Small intestine (tissue), 7 donors: ENCODE data around the gene DNPEP. TPM values are rescaled to one million over a fixed set of nuclear protein-coding genes. Genes with fewer than 3 reads are reported as not detected.

Experiments
- DNase-seq, 2 donors: peaks; one replicate each; pipeline versions ENCODE4 v3.0.0 to v3.0.0-alpha.2; 2013
- FAIRE-seq: peaks from 2 replicates; lab custom pipeline; 2012; peaks lifted over from hg19 to GRCh38; lab: Jason Lieb, UNC
- H3K27ac ChIP-seq, 3 donors: one replicate each; pipeline ENCODE4 v1.5.1; 2013; ENCODE audit warnings: low read length in 2 of 3, mild to moderate bottlenecking in 2 of 3, control low read depth in 1 of 3, inconsistent platforms in 1 of 3, low read depth in 1 of 3, moderate library complexity in 1 of 3
- H3K27me3 ChIP-seq, 3 donors: one replicate each; pipeline ENCODE4 v1.6.1; 2013; ENCODE audit warnings: low read length in 3 of 3, inconsistent platforms in 1 of 3; ENCODE audit not compliant: control insufficient read depth in 3 of 3, insufficient read depth in 3 of 3
- H3K36me3 ChIP-seq, 3 donors: one replicate each; pipeline ENCODE4 v1.6.1; 2013; ENCODE audit warnings: low read length in 3 of 3, inconsistent platforms in 1 of 3, low read depth in 1 of 3, mild to moderate bottlenecking in 1 of 3, moderate library complexity in 1 of 3; ENCODE audit not compliant: control insufficient read depth in 3 of 3, insufficient read depth in 2 of 3
- H3K4me1 ChIP-seq, 3 donors: one replicate each; pipeline ENCODE4 v1.6.1; 2013; ENCODE audit warnings: low read length in 2 of 3, inconsistent platforms in 1 of 3, low read depth in 1 of 3, mild to moderate bottlenecking in 1 of 3, moderate library complexity in 1 of 3; ENCODE audit not compliant: control insufficient read depth in 3 of 3, insufficient read depth in 2 of 3
- H3K4me3 ChIP-seq, 3 donors: one replicate each; pipeline ENCODE4 v1.5.1; 2013; ENCODE audit warnings: low read length in 3 of 3, control low read depth in 1 of 3, inconsistent platforms in 1 of 3, low read depth in 1 of 3, mild to moderate bottlenecking in 1 of 3, moderate library complexity in 1 of 3
- H3K9me3 ChIP-seq, 2 donors: one replicate each; pipeline ENCODE4 v1.6.1; 2013; ENCODE audit warnings: low read depth in 1 of 2, low read length in 1 of 2; ENCODE audit not compliant: control insufficient read depth in 2 of 2, insufficient read depth in 1 of 2
- WGBS, 3 donors: extraction: QIAGEN DNeasy Blood & Tissue Kit; methylation state at CpG; one replicate each; pipeline ENCODE4 v1.1.7; 2013; 5-methylcytosine and 5-hydroxymethylcytosine counted together
- polyA plus RNA-seq, 4 donors: library from polyadenylated mRNA; stranded (reverse) in 3 of 4; unstranded in 1 of 4; fragments of 200-250 nt in 3 of 4; fragments of 120-200 nt in 1 of 4; gene quantifications; one replicate each; pipeline versions ENCODE4 v1.2.1 to v1.2.3, GENCODE V29; 2013
- donor health status: healthy with polysubstance abuse.
- donor health status: control.
- donor health status: control.
- donor health status: Bipolar disorder and iron deficiency.
- donor health status: healthy.

DNPEP gene
- polyA plus RNA-seq, 4 donors = 98.2 to 200 (median 165) TPM

- peaks cover 0 to 75% (median 12%) of the 10 kb centered on the region in 3 donors for H3K27me3 ChIP-seq
- WGBS, 3 donors = 74 to 86% (median 82%) methylated on average over 5 of the region's 5 CpGs
- FAIRE-seq = no peak
These were observed 34.6 kb downstream of the DNPEP start for GRCh38 chr2:219353129-219353528.

GRCh38 chr2:219352448-219353023 is 35.2 kb downstream of the DNPEP start:
- 8 to 10% (median 9%) methylated on average over 5 of the region's 5 CpGs for WGBS, 3 donors
- H3K36me3 ChIP-seq = no peaks in the 10 kb centered on the region
- H3K4me1 ChIP-seq = no peaks in the 10 kb centered on the region
- DNase-seq (peak; percentile 65 to 72), FAIRE-seq (no peak)
- H3K27ac ChIP-seq = no peak overlapping the region
- H3K4me3 ChIP-seq = no peak overlapping the region
- H3K9me3 ChIP-seq = no peaks in the 10 kb centered on the region
- peaks cover 0 to 69% (median 6%) of the 10 kb centered on the region in 3 donors for H3K27me3 ChIP-seq

More at GRCh38 chr2:219353129-219353528, 34.6 kb downstream of the DNPEP start:
- Histone ChIP-seq H3K27ac (no peak overlapping the region), H3K4me1 (no peaks in the 10 kb centered on the region), H3K9me3 (no peaks in the 10 kb centered on the region), H3K36me3 (no peaks in the 10 kb centered on the region), H3K4me3 (no peak overlapping the region)
- no peak for DNase-seq

- Histone ChIP-seq H3K4me3 (no peak overlapping the region), H3K9me3 (no peaks in the 10 kb centered on the region), H3K36me3 (no peaks in the 10 kb centered on the region), H3K27me3 (peaks cover 0 to 60% (median 6%) of the 10 kb centered on the region in 3 donors), H3K27ac (no peak overlapping the region), H3K4me1 (no peaks in the 10 kb centered on the region)
- FAIRE-seq = no peak
- 36 to 54% (median 49%) methylated on average over 4 of the region's 4 CpGs for WGBS, 3 donors
- no peak for DNase-seq
These were observed 36.9 kb downstream of the DNPEP start for GRCh38 chr2:219350710-219351221.

- FAIRE-seq (no peak), DNase-seq (no peak)
- Histone ChIP-seq H3K36me3 (no peaks in the 10 kb centered on the region), H3K27me3 (peaks cover 0 to 57% (median 4%) of the 10 kb centered on the region in 3 donors), H3K4me3 (no peak overlapping the region), H3K27ac (no peak overlapping the region), H3K4me1 (no peaks in the 10 kb centered on the region), H3K9me3 (no peaks in the 10 kb centered on the region)
- WGBS, 3 donors = 52 to 69% (median 66%) methylated on average over 3 of the region's 3 CpGs
These were observed 37.5 kb downstream of the DNPEP start for GRCh38 chr2:219350215-219350614.

- H3K9me3 ChIP-seq = no peaks in the 10 kb centered on the region
- DNase-seq (no peak), FAIRE-seq (no peak)
- H3K4me3 ChIP-seq = no peak overlapping the region
- H3K27me3 ChIP-seq = peaks cover 0 to 19% (median 0%) of the 10 kb centered on the region in 3 donors
- H3K27ac ChIP-seq = no peak overlapping the region
- H3K4me1 ChIP-seq = no peaks in the 10 kb centered on the region
- WGBS, 3 donors = 43 to 52% (median 49%) methylated on average over 6 of the region's 6 CpGs
- no peaks in the 10 kb centered on the region for H3K36me3 ChIP-seq
These were observed 42.8 kb downstream of the DNPEP start for GRCh38 chr2:219344751-219345430.

GRCh38 chr2:219335373-219335786 is 52.3 kb downstream of the DNPEP start:
- Histone ChIP-seq H3K9me3 (peaks cover 0 to 7% of the 10 kb centered on the region in 2 donors), H3K36me3 (no peaks in the 10 kb centered on the region), H3K4me3 (no peak overlapping the region), H3K27ac (no peak overlapping the region), H3K4me1 (no peaks in the 10 kb centered on the region), H3K27me3 (peaks cover 0 to 41% (median 18%) of the 10 kb centered on the region in 3 donors)
- 20 to 46% (median 36%) methylated on average over 5 of the region's 5 CpGs for WGBS, 3 donors
- DNase-seq = no peak
- no peak for FAIRE-seq

- DNase-seq = no peak
- FAIRE-seq = no peak
- WGBS, 3 donors = 70 to 94% (median 88%) methylated on average over 2 of the region's 2 CpGs
- Histone ChIP-seq H3K9me3 (peaks cover 0 to 7% of the 10 kb centered on the region in 2 donors), H3K4me1 (no peaks in the 10 kb centered on the region), H3K27me3 (peaks cover 0 to 45% (median 20%) of the 10 kb centered on the region in 3 donors), H3K36me3 (no peaks in the 10 kb centered on the region), H3K27ac (no peak overlapping the region), H3K4me3 (no peak overlapping the region)
These were observed 53.6 kb downstream of the DNPEP start for GRCh38 chr2:219334076-219334475.

- DNase-seq = no peak
These were observed 55.2 kb downstream of the DNPEP start, which contains the start of gene RESP18 for GRCh38 chr2:219332542-219332941. Gene RESP18, minus strand, starts transcription at chr2:219332744.

More at GRCh38 chr2:219332542-219332941, 55.2 kb downstream of the DNPEP start, which contains the start of gene RESP18:
- H3K4me3 ChIP-seq = no peak within 1 kb of the TSS
- peaks cover 0 to 7% of the 10 kb centered on the region in 2 donors for H3K9me3 ChIP-seq
- H3K27me3 ChIP-seq = peaks cover 0 to 52% (median 20%) of the 10 kb centered on the region in 3 donors
- 11 to 32% (median 21%) methylated on average over 24 of the region's 24 CpGs for WGBS, 3 donors
- H3K4me1 ChIP-seq = no peaks in the 10 kb centered on the region
- H3K36me3 ChIP-seq = no peaks in the 10 kb centered on the region
- FAIRE-seq = no peak
- H3K27ac ChIP-seq = no peak within 1 kb of the TSS
